GM21723 (cell line): ENCODE data around the gene WWOX.

Experiments used
- ATAC-seq: cut with Tn5 transposase; IDR thresholded peaks from one replicate; pipeline ENCODE4 v1.9.1; 2021; ENCODE audit warnings: mild to moderate bottlenecking, moderate library complexity; ENCODE audit not compliant: unreplicated experiment

The WWOX gene

GRCh38 chr16:78633551-78633950 is 534.1 kb downstream of the WWOX start:
- ATAC-seq = no peak

GRCh38 chr16:78635807-78636206 is 536.4 kb downstream of the WWOX start:
- ATAC-seq = no peak

GRCh38 chr16:78638371-78638770 is 538.9 kb downstream of the WWOX start:
- ATAC-seq = no peak

- ATAC-seq = no peak
These were observed 540.3 kb downstream of the WWOX start for GRCh38 chr16:78639775-78640174.

GRCh38 chr16:78640886-78641285 is 541.4 kb downstream of the WWOX start:
- no peak for ATAC-seq

- ATAC-seq = no peak
These were observed 542.0 kb downstream of the WWOX start for GRCh38 chr16:78641433-78641832.

- ATAC-seq = no peak
These were observed 543.3 kb downstream of the WWOX start for GRCh38 chr16:78642621-78643285.

GRCh38 chr16:78645657-78646056 is 546.2 kb downstream of the WWOX start:
- ATAC-seq = no peak

GRCh38 chr16:78647019-78647418 is 547.6 kb downstream of the WWOX start:
- no peak for ATAC-seq

- ATAC-seq = no peak
These were observed 548.0 kb downstream of the WWOX start for GRCh38 chr16:78647491-78647890.

GRCh38 chr16:78648517-78648916 is 549.1 kb downstream of the WWOX start:
- no peak for ATAC-seq

- ATAC-seq = no peak
These were observed 551.1 kb downstream of the WWOX start for GRCh38 chr16:78650339-78651074.

GRCh38 chr16:78654929-78655328 is 555.5 kb downstream of the WWOX start:
- no peak for ATAC-seq

GRCh38 chr16:78655331-78656113 is 556.1 kb downstream of the WWOX start:
- ATAC-seq = no peak

- no peak for ATAC-seq
These were observed 557.4 kb downstream of the WWOX start for GRCh38 chr16:78656887-78657286.

- no peak for ATAC-seq
These were observed 559.8 kb downstream of the WWOX start for GRCh38 chr16:78659216-78659615.

GRCh38 chr16:78659668-78660217 is 560.3 kb downstream of the WWOX start:
- ATAC-seq = no peak

GRCh38 chr16:78660795-78661194 is 561.3 kb downstream of the WWOX start:
- no peak for ATAC-seq

GRCh38 chr16:78663690-78664089 is 564.2 kb downstream of the WWOX start:
- no peak for ATAC-seq

GRCh38 chr16:78664811-78665772 is 565.6 kb downstream of the WWOX start:
- no peak for ATAC-seq
